GM19328 (cell line): ENCODE measurements around the gene ZMYND11.

Experiments
- ATAC-seq: cut with Tn5 transposase; IDR thresholded peaks from one replicate; pipeline ENCODE4 v1.9.1; 2021; ENCODE audit warnings: mild to moderate bottlenecking, moderate library complexity; ENCODE audit not compliant: unreplicated experiment

ZMYND11 gene

GRCh38 chr10:135132-135600 lies at the start of gene ZMYND11:
Gene ZMYND11 (plus strand): TSS chr10:135455. CDS start chr10:180013, 44,558 bp downstream.
- peak; percentile 43 for ATAC-seq

GRCh38 chr10:86031-86430 lies 49.2 kb upstream of the ZMYND11 start:
- no peak for ATAC-seq

GRCh38 chr10:87177-88080 lies 47.8 kb upstream of the ZMYND11 start:
- no peak for ATAC-seq

GRCh38 chr10:88253-88652 lies 47.0 kb upstream of the ZMYND11 start:
- no peak for ATAC-seq

- ATAC-seq = no peak
These were observed 46.0 kb upstream of the ZMYND11 start for GRCh38 chr10:89248-89647.

- ATAC-seq = no peak
These were observed 45.1 kb upstream of the ZMYND11 start for GRCh38 chr10:90161-90560.

GRCh38 chr10:91313-91712 lies 43.9 kb upstream of the ZMYND11 start:
- ATAC-seq = no peak

GRCh38 chr10:92153-92552 lies 43.1 kb upstream of the ZMYND11 start:
- ATAC-seq = no peak

GRCh38 chr10:92846-93245 lies 42.4 kb upstream of the ZMYND11 start:
- no peak for ATAC-seq

GRCh38 chr10:94613-95012 lies 40.6 kb upstream of the ZMYND11 start:
- ATAC-seq = no peak

GRCh38 chr10:95356-96115 lies 39.7 kb upstream of the ZMYND11 start:
- ATAC-seq = no peak

- no peak for ATAC-seq
These were observed 38.8 kb upstream of the ZMYND11 start for GRCh38 chr10:96466-96865.

- no peak for ATAC-seq
These were observed 30.8 kb upstream of the ZMYND11 start for GRCh38 chr10:104416-104815.

- no peak for ATAC-seq
These were observed 30.2 kb upstream of the ZMYND11 start for GRCh38 chr10:104862-105565.

GRCh38 chr10:105806-106205 lies 29.4 kb upstream of the ZMYND11 start:
- no peak for ATAC-seq

- no peak for ATAC-seq
These were observed 28.5 kb upstream of the ZMYND11 start for GRCh38 chr10:106740-107139.

GRCh38 chr10:112246-112645 lies 23.0 kb upstream of the ZMYND11 start:
- ATAC-seq = no peak

GRCh38 chr10:124874-125273 lies 10.4 kb upstream of the ZMYND11 start:
- ATAC-seq = no peak

- ATAC-seq = no peak
These were observed 7.4 kb upstream of the ZMYND11 start for GRCh38 chr10:127612-128432.

GRCh38 chr10:129810-130209 lies 5.4 kb upstream of the ZMYND11 start:
- no peak for ATAC-seq
